ENCODE data around the gene RAVER1.
A peak's percentile ranks its signal among the peaks of the same experiment; 100 is the strongest.

RAVER1 gene

DNA sequence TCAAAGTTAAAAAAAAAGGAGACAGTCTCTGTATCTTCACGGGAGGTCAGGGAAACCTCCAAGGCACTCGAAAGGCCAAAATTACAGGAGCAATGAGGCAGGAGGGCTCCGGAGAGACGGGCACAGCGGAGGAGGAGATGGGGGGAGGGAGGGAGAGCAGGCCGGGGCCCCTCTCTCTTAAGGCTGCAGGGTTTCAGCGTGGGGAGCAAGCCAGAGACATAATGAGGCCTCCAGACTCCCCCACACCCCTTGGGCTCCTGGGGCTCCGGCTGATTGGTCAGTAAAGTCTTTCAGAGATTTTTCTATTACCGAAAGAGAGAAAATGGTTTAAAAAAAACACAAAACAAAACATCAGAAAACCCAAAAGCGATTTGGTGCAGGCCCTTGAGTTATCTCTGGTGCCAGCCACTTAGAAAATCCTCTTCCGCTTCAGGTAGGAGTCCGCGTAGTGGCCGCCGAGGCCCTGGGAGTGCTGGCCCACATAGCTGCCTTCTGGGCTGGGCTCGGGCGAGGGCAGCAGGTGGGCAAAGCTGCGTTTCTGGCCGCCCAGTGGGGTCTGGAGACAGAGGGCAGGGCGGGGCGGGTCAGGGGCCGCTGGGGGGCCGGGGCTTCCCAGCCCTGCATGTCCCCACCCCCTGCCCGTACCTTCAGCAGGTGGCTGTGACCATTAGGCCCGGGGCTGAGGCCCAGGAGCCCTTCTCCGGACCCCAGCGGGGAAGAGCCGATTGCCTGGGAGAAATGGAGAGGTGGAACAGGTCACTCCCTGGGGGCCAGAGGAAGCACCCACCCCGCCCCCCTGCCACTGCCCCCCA, 16.1 kb downstream of the RAVER1 start:
- no peak for DNase-seq

DNA sequence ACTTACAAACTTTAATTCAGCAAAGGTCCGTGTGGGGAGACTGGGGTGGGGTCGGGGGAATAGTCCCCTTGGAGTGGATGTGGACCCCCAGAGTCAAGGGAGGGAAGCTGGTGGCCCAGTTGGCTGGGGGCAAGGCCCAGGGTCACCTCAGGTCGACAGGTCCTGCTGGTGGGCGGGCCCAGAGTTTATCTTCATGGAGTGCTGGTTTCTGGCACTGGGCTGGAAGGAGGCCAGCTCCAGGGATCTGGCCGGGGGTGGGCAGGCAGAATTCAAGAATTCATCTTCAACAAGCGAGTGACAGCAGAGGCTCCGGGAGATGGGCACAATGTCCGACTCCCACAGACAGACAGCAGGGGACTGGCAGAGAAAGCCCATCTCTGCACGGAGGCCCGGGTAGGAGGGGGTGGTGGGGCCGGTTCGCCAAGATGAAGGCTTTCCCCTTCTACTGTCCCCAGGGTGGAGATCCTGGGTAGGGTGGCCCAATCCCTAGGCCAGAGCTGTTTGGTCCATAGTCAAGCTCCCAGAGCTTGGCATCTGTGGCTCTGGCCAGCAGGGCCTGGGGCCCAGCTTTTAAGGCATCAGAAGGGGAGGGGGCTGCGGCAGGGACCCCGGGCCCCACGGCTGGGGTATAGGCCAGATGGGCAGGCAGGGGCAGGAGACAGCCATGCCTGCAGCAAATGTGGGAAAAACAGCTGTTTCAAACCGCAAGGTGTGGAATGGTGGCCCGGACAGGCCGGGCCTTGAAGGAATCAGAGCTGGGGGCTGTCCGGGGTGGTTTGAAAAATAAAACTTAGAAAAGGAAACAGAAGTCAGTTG, 16.9 kb downstream of the RAVER1 start:
- DNase-seq, result no peak

DNA sequence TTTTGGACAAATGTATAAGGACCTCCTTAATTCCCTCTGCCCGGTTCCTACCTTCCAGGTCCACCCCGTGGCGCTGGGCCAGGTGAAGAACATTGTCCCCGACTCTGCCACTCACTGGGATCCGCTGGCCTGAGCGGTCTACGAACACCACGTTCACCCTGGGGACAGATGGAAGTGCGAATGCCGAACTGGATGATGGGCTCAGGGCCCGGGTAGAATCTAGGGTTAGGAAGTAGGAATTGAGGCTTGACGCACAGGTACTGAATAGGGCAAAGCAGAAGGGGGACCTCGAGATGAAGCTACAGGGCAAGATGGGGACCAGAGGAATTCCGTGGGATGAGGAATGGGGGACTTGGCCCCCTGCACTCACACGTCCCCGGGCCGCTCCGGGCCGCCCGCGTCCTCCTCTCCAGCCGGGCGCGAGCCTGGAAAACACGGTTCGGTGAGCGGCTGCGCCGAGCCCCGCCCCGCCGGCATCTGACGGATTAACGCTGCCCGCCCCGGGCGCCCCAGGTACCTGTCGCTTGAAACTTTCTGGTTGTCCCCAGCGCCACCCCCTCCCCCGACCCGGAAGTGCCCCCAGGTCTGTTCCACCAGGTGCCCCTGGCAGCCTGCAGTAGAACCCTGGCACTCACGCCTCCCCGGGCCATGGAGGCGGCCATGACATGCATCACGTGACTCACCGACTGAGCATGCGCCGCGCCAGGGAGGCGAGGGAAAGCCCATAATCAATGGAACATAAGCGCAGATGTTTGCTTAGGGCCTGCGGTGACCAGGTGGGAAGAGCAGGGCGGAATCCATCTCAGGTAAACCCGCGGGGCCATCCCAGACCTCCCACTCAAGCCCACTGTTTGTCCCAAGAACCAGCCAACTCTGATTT, 17.8 kb downstream of the RAVER1 start, which contains the start of gene FDX2:
Gene FDX2, minus strand, starts transcription at position 681 of the 880 bp plus-strand sequence. Its CDS starts 19 bp downstream, at position 662.
- DNase-seq, result peak; percentile 92

DNA sequence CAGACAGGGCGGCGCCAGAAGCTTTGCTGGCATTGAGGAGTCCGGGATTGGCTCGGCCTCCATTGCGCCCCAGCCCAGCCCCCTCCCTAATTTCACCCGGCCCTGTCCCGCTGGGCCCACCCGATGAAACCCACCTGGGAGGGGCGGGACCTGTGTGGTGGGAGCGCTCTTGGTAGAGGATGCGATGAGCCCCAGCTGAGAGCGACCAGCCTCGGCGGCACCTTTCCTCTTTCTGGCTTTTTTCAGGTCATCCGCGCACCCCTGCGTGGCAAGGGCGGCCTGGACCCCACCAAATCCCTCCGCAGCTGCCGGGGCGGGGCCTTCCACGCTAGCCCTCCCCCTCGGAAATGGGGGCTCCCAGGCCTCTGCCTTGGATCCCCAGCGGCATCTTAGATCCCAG, 23.9 kb downstream of the RAVER1 start, which contains the start of gene ZGLP1:
Gene ZGLP1, minus strand, starts transcription at position 393 of the 400 bp plus-strand sequence.
- DNase-seq, result no peak

GRCh38 chr19:10306327-10306726, 27.0 kb downstream of the RAVER1 start:
- no peak for DNase-seq

GRCh38 chr19:10305139-10305806, 28.1 kb downstream of the RAVER1 start:
- no peak for DNase-seq

DNA sequence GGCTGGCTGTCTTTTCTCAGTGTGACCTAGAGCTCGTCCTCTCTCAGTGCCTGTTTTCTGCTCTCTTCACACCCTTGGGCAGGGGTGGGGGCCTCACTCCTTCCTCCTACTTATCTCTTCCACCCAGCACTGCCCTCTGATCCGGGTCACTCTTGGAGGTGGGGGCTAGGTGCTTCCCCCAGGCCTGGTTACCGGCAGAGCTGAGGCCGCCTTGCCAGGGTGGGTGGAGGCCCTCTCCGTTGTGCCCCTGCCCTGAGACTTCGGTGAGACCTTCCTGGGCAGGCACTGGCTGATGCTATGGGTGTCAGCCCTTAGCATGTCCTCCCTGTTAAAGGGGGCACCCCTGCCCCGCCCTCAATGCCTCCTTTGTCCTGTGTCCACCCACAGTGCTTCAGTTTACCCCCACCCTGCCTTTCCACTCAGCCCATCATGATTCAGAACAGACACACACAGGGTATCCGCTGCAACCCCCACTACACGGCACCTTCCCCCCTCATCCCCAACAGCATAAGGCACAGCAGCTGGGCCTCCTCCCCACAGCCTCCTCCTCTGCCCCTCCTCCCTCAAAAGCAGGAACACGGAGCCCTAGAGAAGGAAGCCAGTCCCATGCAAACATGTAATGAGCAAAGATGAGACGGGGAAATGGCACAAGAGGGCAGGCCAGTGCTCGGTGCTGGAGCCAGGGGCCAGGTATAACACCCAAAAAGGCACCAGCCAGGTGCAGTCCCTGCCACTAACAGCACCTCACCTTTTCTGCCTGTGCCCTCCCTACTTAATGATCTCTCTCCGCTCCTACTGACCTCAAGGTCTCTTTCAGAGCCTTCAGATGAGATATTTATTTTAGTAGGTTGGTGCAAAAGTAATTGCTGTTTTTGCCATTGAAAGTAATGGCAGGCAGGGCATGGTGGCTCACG, 33.5 kb downstream of the RAVER1 start:
- DNase-seq, result no peak

- no peak for DNase-seq
Measured at GRCh38 chr19:10295847-10296591, 37.3 kb downstream of the RAVER1 start.

GRCh38 chr19:10295305-10295846, 38.0 kb downstream of the RAVER1 start:
- DNase-seq, result peak; percentile 85

DNA sequence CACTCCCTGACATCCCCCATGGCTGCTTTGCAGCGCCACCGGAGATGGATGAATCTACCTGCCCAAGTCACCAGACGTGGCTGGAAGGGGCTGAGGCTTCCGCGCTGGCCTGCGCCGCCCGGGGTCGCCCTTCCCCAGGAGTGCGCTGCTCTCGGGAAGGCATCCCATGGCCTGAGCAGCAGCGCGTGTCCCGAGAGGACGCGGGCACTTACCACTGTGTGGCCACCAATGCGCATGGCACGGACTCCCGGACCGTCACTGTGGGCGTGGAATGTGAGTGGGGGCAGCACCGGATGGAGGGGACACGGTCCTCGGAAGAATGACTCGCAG, 39.0 kb downstream of the RAVER1 start:
- no peak for DNase-seq

DNA sequence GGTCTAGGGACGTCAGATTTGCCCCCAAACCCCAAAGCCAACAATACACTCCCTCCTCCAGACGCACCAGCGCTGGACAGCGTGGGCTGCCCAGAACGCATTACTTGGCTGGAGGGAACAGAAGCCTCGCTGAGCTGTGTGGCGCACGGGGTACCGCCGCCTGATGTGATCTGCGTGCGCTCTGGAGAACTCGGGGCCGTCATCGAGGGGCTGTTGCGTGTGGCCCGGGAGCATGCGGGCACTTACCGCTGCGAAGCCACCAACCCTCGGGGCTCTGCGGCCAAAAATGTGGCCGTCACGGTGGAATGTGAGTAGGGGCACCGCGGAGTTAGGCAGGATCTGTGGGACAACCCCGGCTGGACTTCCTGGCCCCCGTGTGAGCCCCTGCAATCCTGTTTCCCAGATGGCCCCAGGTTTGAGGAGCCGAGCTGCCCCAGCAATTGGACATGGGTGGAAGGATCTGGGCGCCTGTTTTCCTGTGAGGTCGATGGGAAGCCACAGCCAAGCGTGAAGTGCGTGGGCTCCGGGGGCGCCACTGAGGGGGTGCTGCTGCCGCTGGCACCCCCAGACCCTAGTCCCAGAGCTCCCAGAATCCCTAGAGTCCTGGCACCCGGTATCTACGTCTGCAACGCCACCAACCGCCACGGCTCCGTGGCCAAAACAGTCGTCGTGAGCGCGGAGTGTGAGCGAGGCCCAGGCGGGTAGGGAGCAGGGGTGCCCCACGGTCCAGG, 39.5 kb downstream of the RAVER1 start:
- DNase-seq, result no peak

DNA sequence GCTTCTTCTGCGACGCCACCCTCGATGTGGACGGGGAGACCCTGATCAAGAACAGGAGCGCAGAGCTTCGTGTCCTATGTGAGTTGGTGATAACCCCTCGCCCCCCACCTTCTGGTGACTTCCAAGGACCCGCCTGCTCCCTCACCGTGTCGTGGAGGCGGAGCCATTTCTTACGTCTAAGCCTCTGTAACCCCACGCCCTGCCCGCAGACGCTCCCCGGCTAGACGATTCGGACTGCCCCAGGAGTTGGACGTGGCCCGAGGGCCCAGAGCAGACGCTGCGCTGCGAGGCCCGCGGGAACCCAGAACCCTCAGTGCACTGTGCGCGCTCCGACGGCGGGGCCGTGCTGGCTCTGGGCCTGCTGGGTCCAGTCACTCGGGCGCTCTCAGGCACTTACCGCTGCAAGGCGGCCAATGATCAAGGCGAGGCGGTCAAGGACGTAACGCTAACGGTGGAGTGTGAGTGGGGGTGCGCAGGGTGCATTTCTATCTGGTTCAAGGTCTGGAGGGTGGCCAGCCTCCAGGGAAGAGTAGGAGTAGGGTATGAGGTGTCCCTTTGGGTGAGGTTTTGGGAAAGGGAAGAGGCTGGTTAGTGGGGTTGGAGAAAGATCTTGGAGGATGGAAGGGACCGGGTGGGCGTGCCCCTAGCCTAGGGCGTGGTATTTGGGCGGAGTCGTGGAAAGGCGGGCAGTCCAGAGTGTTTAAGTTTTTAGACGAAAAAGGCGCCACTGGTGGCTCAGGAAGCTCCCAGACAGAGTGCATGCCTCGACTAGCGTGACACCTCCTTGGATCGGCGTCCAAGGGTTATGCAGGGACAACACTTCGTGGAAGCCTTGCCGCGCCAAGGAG, 40.3 kb downstream of the RAVER1 start:
- no peak for DNase-seq

- peak; percentile 77 for DNase-seq
Measured at GRCh38 chr19:10292206-10292788, 41.0 kb downstream of the RAVER1 start.

GRCh38 chr19:10291554-10292205, 41.6 kb downstream of the RAVER1 start:
- peak; percentile 27 for DNase-seq

GRCh38 chr19:10290876-10291553, 42.3 kb downstream of the RAVER1 start:
- peak; percentile 68 for DNase-seq

- no peak for DNase-seq
Measured at GRCh38 chr19:10290357-10290875, 42.9 kb downstream of the RAVER1 start.

All from CD4-positive, alpha-beta T cell treated with Interleukin-10 for 1 hour (primary cell).